Lower leg skin (tissue), 4 donors: ENCODE results near the gene HHLA2. TPM values are rescaled to one million over a fixed set of nuclear protein-coding genes. Genes with fewer than 3 reads are reported as not detected.

Source experiments
- DNase-seq, 2 donors: peaks; one replicate each; pipeline ENCODE4 v3.0.0-alpha.2; 2019; ENCODE audit warnings: low spot score in 2 of 2
- H3K4me3 ChIP-seq: fragments of 200-600 bp; sonication (generic); 2 replicates; pipeline ENCODE4 v1.5.1; 2017; ENCODE audit warnings: mild to moderate bottlenecking, low read depth; ENCODE audit not compliant: poor library complexity, severe bottlenecking
- CTCF ChIP-seq, 3 donors: fragments of 450-650 bp; IDR thresholded peaks; one replicate each; pipeline ENCODE4 v1.5.1; 2016; ENCODE audit warnings: antibody characterized with exemption in 3 of 3, mild to moderate bottlenecking in 3 of 3, moderate library complexity in 2 of 3
- POLR2A ChIP-seq, 2 donors: fragments of 450-650 bp; IDR thresholded peaks; one replicate each; pipeline ENCODE4 v1.6.1; 2016 to 2017; ENCODE audit warnings: antibody characterized with exemption in 2 of 2, mild to moderate bottlenecking in 1 of 2, moderate library complexity in 1 of 2
- WGBS, 2 donors: methylation state at CpG; one replicate each; pipeline ENCODE4 v1.1.5; 2018; 5-methylcytosine and 5-hydroxymethylcytosine counted together
- intact Hi-C: fragments of 100-400 bp; cut with DNase I; formaldehyde crosslinking; loops from one replicate; pipeline ENCODE4 v1.15.0; 2023; ENCODE audit warnings: low total_unique reads
- total RNA-seq, 4 donors: library from RNA; depleted of rRNA; stranded (reverse); fragments of >200 nt; gene quantifications; one replicate each; pipeline ENCODE4 v1.1.0, GENCODE V29; 2016

The HHLA2 gene
- total RNA-seq, 4 donors from 2014 or later: not detected

- DNase-seq: no peak
- H3K4me3 ChIP-seq: no peak overlapping the region
- TF ChIP-seq POLR2A (IDR thresholded peaks at IDR 0.05): no peak
- no peak for TF ChIP-seq CTCF (IDR thresholded peaks at IDR 0.05)
- WGBS, 2 donors: 37 to 67% methylated on average over 2 of the region's 2 CpGs
- intact Hi-C loops: no loop called here
Observed at GRCh38 chr3:108394016-108394415, 97.7 kb downstream of the HHLA2 start.

DNA sequence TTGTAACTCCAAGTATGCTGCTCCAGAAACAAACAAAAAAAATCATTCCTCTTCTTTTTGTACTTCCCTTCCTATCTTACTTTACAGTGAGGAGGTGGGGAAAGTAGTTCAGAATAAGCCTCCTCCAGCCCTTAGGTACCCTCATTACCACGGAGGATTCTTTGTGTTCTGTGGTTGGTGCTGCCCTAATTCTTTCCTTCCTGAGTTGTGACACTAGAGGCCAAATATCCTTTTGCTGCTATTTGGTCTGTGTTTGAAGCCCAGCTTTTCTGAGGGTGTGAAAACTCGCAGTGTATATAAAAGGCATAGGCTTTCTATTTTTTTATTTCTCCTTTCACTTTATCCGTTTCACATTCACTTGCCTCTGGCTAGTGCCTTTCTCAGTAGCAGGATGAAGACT is 98.2 kb downstream of the HHLA2 start:
- intact Hi-C loops: no loop called here
- H3K4me3 ChIP-seq: no peak overlapping the region
- 61 to 66% methylated on average over 3 of the region's 3 CpGs for WGBS, 2 donors
- DNase-seq: no peak
- no peak for TF ChIP-seq CTCF (IDR thresholded peaks at IDR 0.05)
- no peak for TF ChIP-seq POLR2A (IDR thresholded peaks at IDR 0.05)

DNA sequence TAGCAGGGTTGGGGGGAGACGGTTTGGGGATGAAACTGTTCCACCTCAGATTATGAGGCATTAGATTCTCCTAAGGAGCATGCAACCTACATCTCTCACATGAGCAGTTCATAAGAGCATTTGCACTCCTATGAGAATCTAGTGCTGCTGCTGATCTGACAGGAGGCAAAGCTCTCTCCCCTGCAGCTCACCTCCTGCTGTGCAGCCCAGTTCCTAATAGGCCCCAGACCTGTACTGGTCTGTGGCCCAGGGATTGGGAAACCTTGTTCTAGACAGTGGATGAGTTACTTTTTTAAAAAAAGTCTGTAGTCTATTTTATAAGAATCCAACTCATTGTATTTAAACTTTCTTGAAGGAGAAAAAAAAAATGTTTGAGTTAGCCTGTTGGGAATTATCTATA is 100.0 kb downstream of the HHLA2 start:
- no peak for DNase-seq
- intact Hi-C loops: no loop called here
- H3K4me3 ChIP-seq: no peak overlapping the region
- TF ChIP-seq POLR2A (IDR thresholded peaks at IDR 0.05) (no peak), CTCF (IDR thresholded peaks at IDR 0.05) (no peak)
- WGBS, 2 donors: 75 to 94% methylated on average over 1 of the region's 1 CpG

DNA sequence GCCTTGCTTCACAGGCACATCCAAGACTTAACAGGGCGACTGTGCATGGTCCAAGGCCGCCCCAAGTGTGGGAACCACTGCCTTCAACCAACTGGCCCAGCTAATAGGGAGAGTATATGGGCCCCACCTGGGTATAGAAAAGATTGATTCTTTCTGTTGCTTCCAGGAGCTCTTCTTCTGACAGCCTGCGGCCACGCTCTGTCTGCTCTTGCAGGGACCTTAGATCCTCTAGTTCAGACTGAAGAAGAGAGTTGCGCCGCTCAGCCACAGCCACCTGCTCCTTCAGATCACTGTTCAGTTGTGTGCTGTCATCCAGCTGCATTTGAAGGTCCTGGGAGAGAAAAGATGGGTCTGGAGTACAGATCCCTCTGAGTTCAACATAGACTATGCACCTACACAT is 102.2 kb downstream of the HHLA2 start:
- WGBS, 2 donors: 97 to 99% methylated on average over 6 of the region's 6 CpGs
- intact Hi-C loops: no loop called here
- TF ChIP-seq CTCF (IDR thresholded peaks at IDR 0.05) (no peak), POLR2A (IDR thresholded peaks at IDR 0.05) (no peak)
- H3K4me3 ChIP-seq: no peak overlapping the region
- DNase-seq: no peak

DNA sequence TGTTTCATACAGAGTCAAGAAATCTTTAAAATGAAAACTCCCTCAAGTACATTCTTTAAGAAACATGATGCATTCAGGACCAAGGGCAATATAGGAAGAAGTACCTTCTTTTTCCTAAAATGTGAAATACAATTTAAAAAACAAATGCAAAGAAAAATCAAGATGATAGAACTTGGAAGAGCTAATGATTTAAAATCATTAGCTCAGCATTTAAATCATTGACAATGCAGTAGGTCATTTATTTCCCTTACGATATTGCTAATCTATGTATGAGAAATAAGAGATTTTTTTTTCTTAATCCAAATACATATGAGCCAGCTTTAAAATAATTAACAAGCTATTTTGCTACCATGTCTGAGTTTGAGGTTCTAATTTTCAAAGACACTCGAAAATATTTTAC is 105.5 kb downstream of the HHLA2 start:
- intact Hi-C loops: no loop called here
- WGBS, 2 donors: 82 to 88% methylated on average over 2 of the region's 2 CpGs
- no peak overlapping the region for H3K4me3 ChIP-seq
- no peak for DNase-seq
- no peak for TF ChIP-seq CTCF (IDR thresholded peaks at IDR 0.05)
- TF ChIP-seq POLR2A (IDR thresholded peaks at IDR 0.05): no peak

DNA sequence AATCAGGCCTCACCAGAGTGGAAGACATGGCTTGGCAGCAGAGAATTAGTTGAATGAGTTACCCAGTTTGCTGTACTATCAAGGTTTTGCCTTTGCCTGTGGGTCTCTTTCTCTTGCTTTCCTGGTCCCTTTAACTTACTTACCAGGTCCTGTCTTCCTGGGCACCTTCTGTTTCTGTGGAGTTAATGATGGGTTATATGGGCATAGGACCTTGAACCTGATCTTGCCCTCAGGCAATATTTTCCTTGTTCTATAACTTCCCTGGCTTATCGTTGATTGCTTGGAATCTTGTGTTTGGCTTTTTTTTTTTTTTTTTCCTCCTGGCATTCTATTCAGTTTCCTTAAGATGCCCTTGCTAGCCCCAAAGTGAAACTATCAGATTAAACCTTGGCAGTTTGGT is 106.8 kb downstream of the HHLA2 start:
- no peak for TF ChIP-seq CTCF (IDR thresholded peaks at IDR 0.05)
- no peak for TF ChIP-seq POLR2A (IDR thresholded peaks at IDR 0.05)
- no peak for DNase-seq
- no peak overlapping the region for H3K4me3 ChIP-seq
- WGBS, 2 donors: 32 to 39% methylated on average over 1 of the region's 1 CpG
- intact Hi-C loops: no loop called here
